Natural killer cell (primary cell): ENCODE data around the gene DLG5. TPM values are rescaled to one million over a fixed set of nuclear protein-coding genes. Genes with fewer than 3 reads are reported as not detected.

Experiments
- ATAC-seq, 3 donors: fragments of 150-1000 bp in 2 of 3; fragments of 200-7000 bp in 1 of 3; cut with Tn5 transposase; 1 replicate in 1 of 3; 2 replicates in 2 of 3; pipeline ENCODE4 v1.10.0; 2021; ENCODE audit warnings: mild to moderate bottlenecking in 2 of 3, moderate library complexity in 2 of 3
- DNase-seq, 2 donors: peaks; one replicate each; pipeline versions ENCODE4 v3.0.0 to v3.0.0-alpha.2; 2013 to 2021; ENCODE audit warnings: mixed read lengths in 1 of 2
- H3K27ac ChIP-seq: one replicate; pipeline ENCODE4 v1.5.1; 2013; ENCODE audit warnings: mild to moderate bottlenecking, low read length
- H3K27me3 ChIP-seq: one replicate; pipeline ENCODE4 v1.6.1; 2013; ENCODE audit warnings: low read length; ENCODE audit not compliant: control insufficient read depth, insufficient read depth
- H3K36me3 ChIP-seq: one replicate; pipeline ENCODE4 v1.6.1; 2013; ENCODE audit warnings: low read length; ENCODE audit not compliant: control insufficient read depth, insufficient read depth
- H3K4me1 ChIP-seq: one replicate; pipeline ENCODE4 v1.6.1; 2013; ENCODE audit warnings: low read length; ENCODE audit not compliant: control insufficient read depth, insufficient read depth
- H3K4me3 ChIP-seq: one replicate; pipeline ENCODE4 v1.5.1; 2013; ENCODE audit warnings: low read length
- H3K9me3 ChIP-seq: one replicate; pipeline ENCODE4 v1.6.1; 2013; ENCODE audit warnings: low read length; ENCODE audit not compliant: control insufficient read depth, insufficient read depth
- H3K27ac Mint-ChIP-seq, 2 donors: one replicate each; pipeline ENCODE4 v1.8.0; 2022; ENCODE audit warnings: mild to moderate bottlenecking in 2 of 2, mixed read lengths in 2 of 2, moderate library complexity in 1 of 2
- H3K27me3 Mint-ChIP-seq, 2 donors: one replicate each; pipeline ENCODE4 v1.8.0; 2022; ENCODE audit warnings: low read depth in 2 of 2, mixed read lengths in 2 of 2
- H3K36me3 Mint-ChIP-seq: one replicate; pipeline ENCODE4 v1.8.0; 2022; ENCODE audit warnings: mixed read lengths
- H3K4me1 Mint-ChIP-seq, 2 donors: one replicate each; pipeline ENCODE4 v1.8.0; 2022; ENCODE audit warnings: mixed read lengths in 2 of 2
- H3K4me3 Mint-ChIP-seq: one replicate; pipeline ENCODE4 v1.8.0; 2022; ENCODE audit warnings: mild to moderate bottlenecking, moderate library complexity, mixed read lengths
- H3K9me3 Mint-ChIP-seq, 2 donors: one replicate each; pipeline ENCODE4 v1.8.0; 2022; ENCODE audit warnings: mixed read lengths in 2 of 2
- WGBS: methylation state at CpG from one replicate; pipeline ENCODE4 v1.1.7; 2013; ENCODE audit warnings: missing lambda C conversion rate; ENCODE audit not compliant: insufficient coverage; 5-methylcytosine and 5-hydroxymethylcytosine counted together
- intact Hi-C: fragments of 100-400 bp; cut with micrococcal nuclease; formaldehyde crosslinking; loops from one replicate; pipeline ENCODE4 v1.14.2; 2022
- total RNA-seq, 4 donors: library from RNA; stranded (reverse); fragments of 120-200 nt in 1 of 4; gene quantifications; one replicate each; pipeline versions ENCODE4 v1.2.3 to v1.2.4, GENCODE V29; 2013 to 2022
- TF ChIP-seq, protein P1 (sequence below): fragments of 200-600 bp; IDR thresholded peaks from one replicate; pipeline ENCODE4 v1.8.0; 2022; ENCODE audit warnings: antibody characterized with exemption

DLG5 gene
- total RNA-seq, 3 donors from 2014 or later (not counting 1 experiment from before 2014, with no cell fraction given), result 52.8 to 75.0 (median 52.9) TPM

GRCh38 chr10:77855404-77856155 is 71.0 kb downstream of the DLG5 start:
- peaks cover 15% of the 10 kb centered on the region for H3K36me3 Mint-ChIP-seq
- 92% methylated on average over 5 of the region's 5 CpGs for WGBS
- no peak overlapping the region for H3K4me3 Mint-ChIP-seq
- no peaks in the 10 kb centered on the region for H3K27me3 ChIP-seq
- DNase-seq (no peak), ATAC-seq (no peak)
- no peaks in the 10 kb centered on the region for H3K9me3 Mint-ChIP-seq
- intact Hi-C loops, result no loop called here
- no peak overlapping the region for H3K4me3 ChIP-seq
- peaks cover 13 to 24% of the 10 kb centered on the region in 2 donors for H3K4me1 Mint-ChIP-seq
- peaks cover 32% of the 10 kb centered on the region for H3K36me3 ChIP-seq
- H3K27me3 Mint-ChIP-seq, result no peaks in the 10 kb centered on the region
- no peaks in the 10 kb centered on the region for H3K4me1 ChIP-seq
- no peak overlapping the region for H3K27ac Mint-ChIP-seq
- TF ChIP-seq, protein P1, sequence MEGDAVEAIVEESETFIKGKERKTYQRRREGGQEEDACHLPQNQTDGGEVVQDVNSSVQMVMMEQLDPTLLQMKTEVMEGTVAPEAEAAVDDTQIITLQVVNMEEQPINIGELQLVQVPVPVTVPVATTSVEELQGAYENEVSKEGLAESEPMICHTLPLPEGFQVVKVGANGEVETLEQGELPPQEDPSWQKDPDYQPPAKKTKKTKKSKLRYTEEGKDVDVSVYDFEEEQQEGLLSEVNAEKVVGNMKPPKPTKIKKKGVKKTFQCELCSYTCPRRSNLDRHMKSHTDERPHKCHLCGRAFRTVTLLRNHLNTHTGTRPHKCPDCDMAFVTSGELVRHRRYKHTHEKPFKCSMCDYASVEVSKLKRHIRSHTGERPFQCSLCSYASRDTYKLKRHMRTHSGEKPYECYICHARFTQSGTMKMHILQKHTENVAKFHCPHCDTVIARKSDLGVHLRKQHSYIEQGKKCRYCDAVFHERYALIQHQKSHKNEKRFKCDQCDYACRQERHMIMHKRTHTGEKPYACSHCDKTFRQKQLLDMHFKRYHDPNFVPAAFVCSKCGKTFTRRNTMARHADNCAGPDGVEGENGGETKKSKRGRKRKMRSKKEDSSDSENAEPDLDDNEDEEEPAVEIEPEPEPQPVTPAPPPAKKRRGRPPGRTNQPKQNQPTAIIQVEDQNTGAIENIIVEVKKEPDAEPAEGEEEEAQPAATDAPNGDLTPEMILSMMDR, result no peak
- H3K27ac ChIP-seq, result no peak overlapping the region
- no peaks in the 10 kb centered on the region for H3K9me3 ChIP-seq

DNA sequence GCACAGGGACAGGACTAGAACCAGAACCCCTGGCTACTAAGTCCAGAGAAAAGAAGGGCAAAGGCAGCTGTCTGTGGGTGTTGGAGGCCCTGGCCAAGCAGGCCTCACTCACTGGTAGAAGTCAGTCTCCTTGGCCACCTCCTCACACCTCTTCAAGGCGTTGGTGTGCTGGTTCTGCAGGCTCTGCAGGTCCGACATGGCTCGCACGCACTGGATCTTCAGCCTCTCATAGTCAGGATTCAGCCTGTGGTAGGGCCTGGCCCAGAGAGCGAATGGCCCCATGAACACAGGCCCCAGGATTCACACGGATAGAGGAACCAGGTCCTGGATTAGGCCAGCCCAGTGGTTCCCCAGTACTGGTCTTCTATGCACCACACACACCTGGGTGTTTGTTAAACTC is 72.4 kb downstream of the DLG5 start:
- Histone ChIP-seq H3K4me1 (no peaks in the 10 kb centered on the region), H3K27ac (no peak overlapping the region), H3K36me3 (peaks cover 32% of the 10 kb centered on the region), H3K27me3 (no peaks in the 10 kb centered on the region), H3K9me3 (no peaks in the 10 kb centered on the region), H3K4me3 (no peak overlapping the region)
- no peak overlapping the region for H3K27ac Mint-ChIP-seq
- H3K36me3 Mint-ChIP-seq, result peaks cover 15% of the 10 kb centered on the region
- no peak for ATAC-seq
- H3K9me3 Mint-ChIP-seq, result no peaks in the 10 kb centered on the region
- TF ChIP-seq, protein P1, result no peak
- H3K4me3 Mint-ChIP-seq, result no peak overlapping the region
- H3K27me3 Mint-ChIP-seq, result no peaks in the 10 kb centered on the region
- 94% methylated on average over 6 of the region's 6 CpGs for WGBS
- DNase-seq, result no peak
- intact Hi-C loops, result no loop called here
- H3K4me1 Mint-ChIP-seq, result peaks cover 21 to 22% of the 10 kb centered on the region in 2 donors

DNA sequence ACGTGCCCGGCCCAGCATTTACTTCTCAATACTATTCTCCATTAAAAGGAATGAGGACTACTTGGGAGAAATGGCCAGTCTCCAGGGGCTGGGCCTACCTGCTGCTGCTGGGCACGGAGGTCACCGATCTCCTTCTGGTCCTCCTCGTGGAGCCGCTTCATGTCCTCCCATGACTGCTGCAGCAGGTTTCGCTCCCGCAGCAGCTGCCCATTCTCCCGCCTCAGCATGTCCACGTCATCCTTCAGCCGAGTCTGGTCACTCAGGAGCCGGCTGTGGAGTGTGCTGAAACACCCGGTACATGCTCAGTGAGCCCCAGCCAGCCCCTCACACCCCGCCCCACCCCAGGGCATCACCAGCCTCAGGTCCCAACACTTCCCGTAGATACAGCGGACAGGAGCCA is 73.3 kb downstream of the DLG5 start:
- no peak overlapping the region for H3K27ac Mint-ChIP-seq
- intact Hi-C loops, result no loop called here
- H3K27me3 Mint-ChIP-seq, result no peaks in the 10 kb centered on the region

More for the DNA sequence above, 73.3 kb downstream of the DLG5 start:
- Histone ChIP-seq H3K4me3 (no peak overlapping the region), H3K27me3 (no peaks in the 10 kb centered on the region), H3K4me1 (no peaks in the 10 kb centered on the region), H3K36me3 (peaks cover 32% of the 10 kb centered on the region), H3K27ac (no peak overlapping the region), H3K9me3 (no peaks in the 10 kb centered on the region)
- no peak overlapping the region for H3K4me3 Mint-ChIP-seq
- H3K9me3 Mint-ChIP-seq, result no peaks in the 10 kb centered on the region
- DNase-seq (no peak), ATAC-seq (no peak)
- peaks cover 21 to 24% of the 10 kb centered on the region in 2 donors for H3K4me1 Mint-ChIP-seq
- peaks cover 15% of the 10 kb centered on the region for H3K36me3 Mint-ChIP-seq
- TF ChIP-seq, protein P1, result no peak
- 96% methylated on average over 16 of the region's 16 CpGs for WGBS
